ENCODE measurements around the gene PPP1R9A. TPM values are rescaled to one million over a fixed set of nuclear protein-coding genes. Genes with fewer than 3 reads are reported as not detected.

PPP1R9A gene
- total RNA-seq, 1 donor from 2014 or later, result 0.85 TPM

- H3K27ac ChIP-seq, result no peak overlapping the region
These were observed 159.5 kb downstream of the PPP1R9A start for GRCh38 chr7:95066737-95067530.

GRCh38 chr7:95088536-95089215 is 181.3 kb downstream of the PPP1R9A start:
- DNase-seq (ENCODE audit: low spot score in 2 of 2), result no peak
- TF ChIP-seq CTCF (IDR thresholded peaks at IDR 0.05), result no peak
- no peak overlapping the region for H3K27ac ChIP-seq
- no peaks in the 10 kb centered on the region for H3K27me3 ChIP-seq
- no peaks in the 10 kb centered on the region for H3K36me3 ChIP-seq
- no peak overlapping the region for H3K4me3 ChIP-seq
- H3K4me1 ChIP-seq, result no peaks in the 10 kb centered on the region
- no peaks in the 10 kb centered on the region for H3K9me3 ChIP-seq
- intact Hi-C loops (cut with DNase I), result no loop called here

More at GRCh38 chr7:95066737-95067530, 159.5 kb downstream of the PPP1R9A start:
- no peaks in the 10 kb centered on the region for H3K36me3 ChIP-seq
- H3K9me3 ChIP-seq, result no peaks in the 10 kb centered on the region
- intact Hi-C loops (cut with DNase I), result no loop called here
- no peaks in the 10 kb centered on the region for H3K27me3 ChIP-seq
- no peak for DNase-seq (ENCODE audit: low spot score in 2 of 2)
- H3K4me1 ChIP-seq, result no peaks in the 10 kb centered on the region
- H3K4me3 ChIP-seq, result no peak overlapping the region
- TF ChIP-seq CTCF (IDR thresholded peaks at IDR 0.05), result no peak

- H3K36me3 ChIP-seq, result no peaks in the 10 kb centered on the region
- no peaks in the 10 kb centered on the region for H3K4me1 ChIP-seq
- H3K9me3 ChIP-seq, result no peaks in the 10 kb centered on the region
- no peaks in the 10 kb centered on the region for H3K27me3 ChIP-seq
- TF ChIP-seq CTCF (IDR thresholded peaks at IDR 0.05), result no peak
- intact Hi-C loops (cut with DNase I), result no loop called here
- no peak overlapping the region for H3K27ac ChIP-seq
- no peak for DNase-seq (ENCODE audit: low spot score in 2 of 2)
- no peak overlapping the region for H3K4me3 ChIP-seq
These were observed 182.3 kb downstream of the PPP1R9A start for GRCh38 chr7:95089414-95090315.

GRCh38 chr7:95092324-95092723 is 184.9 kb downstream of the PPP1R9A start:
- Histone ChIP-seq H3K27me3 (no peaks in the 10 kb centered on the region), H3K27ac (no peak overlapping the region), H3K4me1 (no peaks in the 10 kb centered on the region), H3K4me3 (no peak overlapping the region), H3K36me3 (no peaks in the 10 kb centered on the region), H3K9me3 (no peaks in the 10 kb centered on the region)
- intact Hi-C loops (cut with DNase I), result no loop called here
- no peak for TF ChIP-seq CTCF (IDR thresholded peaks at IDR 0.05)
- DNase-seq (ENCODE audit: low spot score in 2 of 2), result no peak

GRCh38 chr7:95095259-95095965 is 188.0 kb downstream of the PPP1R9A start:
- intact Hi-C loops (cut with DNase I), result no loop called here
- no peaks in the 10 kb centered on the region for H3K4me1 ChIP-seq
- H3K4me3 ChIP-seq, result no peak overlapping the region
- no peaks in the 10 kb centered on the region for H3K9me3 ChIP-seq
- no peak for DNase-seq (ENCODE audit: low spot score in 2 of 2)
- no peak overlapping the region for H3K27ac ChIP-seq
- H3K27me3 ChIP-seq, result no peaks in the 10 kb centered on the region
- H3K36me3 ChIP-seq, result no peaks in the 10 kb centered on the region
- no peak for TF ChIP-seq CTCF (IDR thresholded peaks at IDR 0.05)

Measured in ascending aorta (tissue), 2 donors.